NCI-H2227 (cell line): ENCODE results near the gene MYCBP2.
"Not testable (repeated sequence)": the region's sequence is repeated elsewhere in the genome, so short reads cannot be mapped to it uniquely, and the experiment has no call there.

Source experiments
- DNase-seq: peaks from one replicate; lab custom pipeline; 2025; ENCODE audit not compliant: unreplicated experiment; lab: John Stamatoyannopoulos, UW

Gene MYCBP2

GRCh38 chr13:77300176-77301037, 26.5 kb downstream of the MYCBP2 start:
- no peak for DNase-seq

DNA sequence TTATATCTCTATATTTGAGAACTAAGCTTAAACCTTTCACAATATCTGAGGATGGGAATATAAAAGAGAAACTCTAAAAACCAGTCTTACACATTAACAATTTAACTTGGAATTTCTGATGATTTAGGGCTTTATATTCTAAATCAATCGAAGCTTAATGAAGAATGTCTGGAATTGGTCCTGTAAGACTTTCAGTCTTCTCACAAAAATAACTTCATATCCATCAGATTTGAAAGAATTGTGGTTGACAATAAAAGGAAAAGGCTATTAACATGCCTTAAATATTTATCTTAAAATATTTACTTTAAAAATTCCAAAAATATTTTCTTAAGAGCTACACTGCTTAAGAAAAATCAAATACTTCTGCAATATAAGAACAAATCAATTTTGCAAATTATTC, 27.3 kb downstream of the MYCBP2 start:
- DNase-seq: no peak

DNA sequence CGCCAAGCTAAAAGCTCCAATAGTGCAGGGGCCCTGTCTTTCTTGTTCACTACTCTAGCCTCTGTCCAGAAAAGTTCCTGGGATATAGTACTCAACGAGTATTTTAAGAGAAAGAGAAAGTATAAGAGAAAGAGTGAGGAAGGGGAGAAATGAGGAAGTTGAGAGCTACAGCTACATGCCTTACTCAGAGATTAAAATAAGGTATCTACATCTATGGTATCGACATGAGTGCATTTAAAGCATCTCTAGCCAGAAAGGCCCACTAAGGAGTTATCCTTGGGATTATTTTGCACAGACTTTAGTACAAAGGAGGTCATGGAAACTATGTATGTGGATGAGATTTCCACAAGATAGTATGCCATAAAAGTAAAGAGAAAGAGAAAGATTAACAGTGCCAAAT, 28.5 kb downstream of the MYCBP2 start:
- DNase-seq: no peak

DNA sequence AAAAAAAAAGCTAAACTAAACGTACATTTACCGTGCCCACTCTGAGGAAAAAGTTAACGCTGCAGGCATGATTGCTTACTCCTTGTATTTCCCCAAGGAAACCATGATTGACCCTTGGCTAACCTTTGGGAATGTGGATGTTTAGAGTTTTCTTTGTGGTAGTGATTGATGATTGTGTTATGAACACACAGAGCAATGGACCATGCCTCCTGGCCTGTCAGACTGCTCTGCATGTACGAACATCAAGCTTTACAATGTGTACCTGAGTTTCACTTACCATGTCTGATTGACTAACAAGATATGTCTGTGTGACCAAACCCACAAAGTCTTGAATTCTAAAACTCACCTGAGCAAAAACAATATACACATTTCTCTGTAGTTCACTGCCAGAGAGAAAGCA, 35.1 kb downstream of the MYCBP2 start:
- DNase-seq: no peak

- DNase-seq: no peak
Measured at GRCh38 chr13:77290342-77290741, 36.6 kb downstream of the MYCBP2 start.

DNA sequence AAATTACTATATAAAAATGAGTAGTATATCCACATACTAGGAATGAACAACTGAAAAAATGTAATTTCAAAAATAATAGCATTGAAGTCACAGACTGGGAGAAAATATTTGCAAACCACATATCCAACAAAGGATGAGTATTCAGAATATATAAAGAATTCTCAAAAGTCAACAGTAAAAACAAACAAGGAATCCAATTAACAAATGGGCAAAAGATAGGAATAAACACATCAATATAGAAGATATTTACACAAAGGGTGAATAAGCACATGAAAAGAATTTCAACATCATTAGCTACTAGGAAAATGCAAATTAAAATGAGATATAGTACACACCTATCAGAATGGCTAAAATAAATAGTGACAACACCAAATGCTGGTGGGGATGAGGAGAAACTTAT, 37.0 kb downstream of the MYCBP2 start:
- no peak for DNase-seq

DNA sequence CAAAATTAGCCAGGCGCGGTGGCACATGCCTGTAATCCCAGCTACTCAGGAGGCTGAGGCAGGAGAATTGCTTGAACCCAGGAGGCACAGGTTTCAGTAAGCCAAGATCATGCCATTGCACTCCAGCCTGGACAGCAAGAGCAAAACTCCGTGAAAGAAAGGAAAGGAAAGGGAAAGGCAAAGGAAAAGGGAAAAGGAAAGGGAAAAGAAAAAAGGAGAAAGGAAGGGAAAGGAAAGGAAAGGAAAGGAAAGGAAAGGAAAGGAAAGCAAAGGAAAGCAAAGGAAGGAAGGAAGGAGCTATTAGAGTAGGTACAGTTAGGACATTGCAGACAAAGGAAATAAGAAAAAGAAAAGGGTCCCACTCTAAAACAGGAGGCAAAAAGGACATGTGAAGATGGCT, 41.3 kb downstream of the MYCBP2 start:
- not testable (repeated sequence) for DNase-seq

DNA sequence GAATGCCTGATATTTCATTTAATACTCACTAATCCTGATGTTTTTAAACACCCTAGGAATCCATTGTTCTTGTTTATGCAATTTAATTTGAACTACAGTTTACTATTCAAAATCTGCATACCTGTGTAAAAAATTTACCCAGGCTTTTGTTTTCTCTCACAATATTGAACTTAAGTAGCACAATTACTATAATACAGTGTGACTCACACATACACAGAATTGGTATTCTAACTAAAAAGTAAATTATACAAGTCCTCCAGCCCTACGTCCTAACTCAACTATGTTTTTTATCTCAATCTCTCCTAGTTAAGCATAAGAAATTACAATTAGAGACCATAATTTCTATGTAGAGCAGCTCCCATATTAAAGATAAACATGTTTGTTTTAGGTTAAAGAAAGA, 41.8 kb downstream of the MYCBP2 start:
- DNase-seq: no peak

- no peak for DNase-seq
Measured at GRCh38 chr13:77274126-77274525, 52.8 kb downstream of the MYCBP2 start.

- no peak for DNase-seq
Measured at GRCh38 chr13:77269141-77269540, 57.8 kb downstream of the MYCBP2 start.

DNA sequence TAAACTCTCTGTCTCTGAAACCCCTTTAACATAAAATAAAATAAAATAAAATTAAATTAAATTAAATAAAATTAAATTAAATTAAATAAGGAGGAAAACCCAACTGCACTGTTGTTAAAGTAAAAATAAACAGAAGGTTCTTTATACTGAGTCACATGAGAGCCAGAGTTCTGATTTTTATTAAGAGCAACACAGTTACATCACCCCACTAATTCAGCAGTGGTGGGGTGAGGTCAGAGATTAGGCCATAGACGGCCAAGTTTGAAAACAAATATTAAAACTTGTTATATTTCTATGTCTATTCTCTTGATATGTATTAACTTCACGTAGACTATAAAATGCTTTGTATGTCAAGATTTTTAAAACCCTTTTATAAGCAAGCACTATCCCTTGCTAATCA, 59.5 kb downstream of the MYCBP2 start:
- DNase-seq: no peak

GRCh38 chr13:77265336-77265735, 61.6 kb downstream of the MYCBP2 start:
- DNase-seq: no peak

GRCh38 chr13:77262198-77262597, 64.7 kb downstream of the MYCBP2 start:
- no peak for DNase-seq

DNA sequence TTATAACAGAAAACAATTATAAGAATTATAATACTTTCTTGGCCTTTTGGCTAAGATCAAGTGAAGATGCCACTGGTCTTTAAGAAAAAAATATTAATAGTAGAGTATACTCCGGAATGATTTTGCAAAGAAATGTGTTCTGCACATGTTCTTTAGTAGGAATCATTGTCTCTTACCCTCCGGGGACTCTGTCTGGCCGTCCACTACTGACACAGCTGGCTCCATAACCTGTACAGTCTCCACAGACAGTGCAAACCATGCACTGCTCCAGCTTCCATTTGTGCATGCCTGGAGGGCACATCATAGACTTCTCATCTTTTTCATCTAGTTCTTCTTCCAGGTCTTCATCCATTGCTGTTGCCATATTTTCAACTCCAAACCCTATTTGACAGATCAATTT, 75.9 kb downstream of the MYCBP2 start:
- no peak for DNase-seq

DNA sequence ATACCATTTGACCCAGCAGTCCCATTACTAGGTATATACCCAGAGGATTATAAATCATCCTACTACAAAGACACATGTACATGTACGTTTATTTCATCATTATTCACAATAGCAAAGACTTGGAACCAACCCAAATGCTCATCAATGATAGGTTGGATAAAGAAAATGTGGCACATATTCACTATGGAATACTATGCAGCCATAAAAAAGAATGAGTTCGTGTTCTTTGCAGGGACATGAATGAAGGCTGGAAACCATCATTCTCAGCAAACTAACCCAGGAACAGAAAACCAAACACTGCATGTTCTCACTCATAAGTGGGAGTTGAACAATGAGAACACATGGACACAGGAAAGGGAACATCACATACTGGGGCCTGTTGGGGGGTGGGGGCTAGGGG, 81.7 kb downstream of the MYCBP2 start:
- not testable (repeated sequence) for DNase-seq

GRCh38 chr13:77239312-77239711, 87.6 kb downstream of the MYCBP2 start:
- DNase-seq: no peak

- DNase-seq: no peak
Measured at GRCh38 chr13:77235456-77236022, 91.4 kb downstream of the MYCBP2 start.

DNA sequence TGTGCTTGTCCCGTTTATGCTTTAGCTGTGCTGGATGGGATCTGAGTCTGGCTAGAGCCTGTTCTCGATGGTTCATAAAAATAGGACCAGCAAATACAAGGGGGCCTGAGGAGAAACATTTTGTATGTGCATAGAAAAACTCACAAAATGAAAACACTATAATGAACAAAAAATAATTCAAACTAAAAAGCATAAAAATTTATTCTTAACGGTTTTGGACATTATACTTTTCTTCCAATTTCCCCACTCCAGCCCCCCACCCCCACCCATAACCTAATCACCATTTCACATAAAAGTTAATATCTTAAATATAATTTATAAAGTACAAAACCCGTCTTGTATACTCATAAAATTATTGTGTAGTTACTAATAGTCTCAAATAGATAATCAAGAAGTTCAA, 93.7 kb downstream of the MYCBP2 start:
- DNase-seq: no peak

GRCh38 chr13:77230560-77230959, 96.3 kb downstream of the MYCBP2 start:
- DNase-seq: no peak

DNA sequence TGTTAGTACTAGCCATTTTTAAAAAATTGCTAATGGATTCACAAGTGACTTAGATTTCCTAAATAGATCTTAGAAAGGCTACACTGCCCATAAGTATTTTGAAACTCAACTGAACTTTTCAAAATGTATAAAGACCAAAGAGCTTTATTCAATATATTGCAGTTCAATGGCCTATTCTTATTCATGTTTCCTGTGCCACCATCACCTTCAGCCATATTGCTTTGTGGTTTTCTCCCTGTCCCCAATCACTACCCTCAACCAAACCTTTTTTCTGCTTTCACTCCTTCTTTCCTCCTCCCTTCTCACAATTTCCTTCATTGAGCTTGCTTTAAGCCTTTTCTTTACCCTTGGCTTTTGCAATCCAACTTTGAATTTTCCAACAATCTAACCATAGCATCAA, 100.9 kb downstream of the MYCBP2 start:
- no peak for DNase-seq

- DNase-seq: no peak
Measured at GRCh38 chr13:77222909-77223308, 104.0 kb downstream of the MYCBP2 start.

GRCh38 chr13:77222000-77222690, 104.7 kb downstream of the MYCBP2 start:
- DNase-seq: no peak
